Common myeloid progenitor, CD34-positive (primary cell): ENCODE results near the gene TELO2.

Source experiments
- CTCF ChIA-PET: fragments of 350-600 bp; sonication (Branson Sonifier 250); formaldehyde crosslinking; loops from one replicate; lab custom pipeline; 2021; ENCODE audit warnings: antibody characterized with exemption; lab: Charles Lee
- POLR2A ChIA-PET: fragments of 350-600 bp; sonication (Branson Sonifier 250); formaldehyde crosslinking; loops from one replicate; lab custom pipeline; 2021; ENCODE audit warnings: antibody characterized with exemption; lab: Charles Lee
- DNase-seq, 3 donors: peaks; one replicate each; pipeline versions ENCODE4 v3.0.0 to v3.0.0-alpha.2; 2013
- H3K27ac ChIP-seq, 2 experiments: 1 replicate in 1 of 2; 2 replicates in 1 of 2; pipeline ENCODE4 v1.7.0; 2013; ENCODE audit warnings: inconsistent platforms in 2 of 2, low read length in 2 of 2, mild to moderate bottlenecking in 2 of 2, low read depth in 1 of 2, moderate library complexity in 1 of 2; ENCODE audit not compliant: severe bottlenecking in 2 of 2, insufficient read depth in 1 of 2, poor library complexity in 1 of 2
- H3K27me3 ChIP-seq, 5 experiments: replicated peaks in 2 of 5; 1 replicate in 3 of 5; 2 replicates in 2 of 5; pipeline versions ENCODE4 v1.6.1 to v1.7.0; 2013; ENCODE audit warnings: low read length in 4 of 5, mild to moderate bottlenecking in 2 of 5, moderate library complexity in 2 of 5, inconsistent platforms in 1 of 5; ENCODE audit not compliant: insufficient read depth in 5 of 5, control insufficient read depth in 4 of 5
- H3K36me3 ChIP-seq, 4 experiments: 1 replicate in 2 of 4; 2 replicates in 2 of 4; pipeline versions ENCODE4 v1.6.1 to v1.7.0; 2013; ENCODE audit warnings: low read length in 3 of 4, control low read depth in 1 of 4, mild to moderate bottlenecking in 1 of 4; ENCODE audit not compliant: control insufficient read depth in 4 of 4, insufficient read depth in 4 of 4
- H3K4me1 ChIP-seq, 4 experiments: 1 replicate in 3 of 4; 2 replicates in 1 of 4; pipeline versions ENCODE4 v1.6.1 to v1.7.1; 2013; ENCODE audit warnings: low read length in 3 of 4, mild to moderate bottlenecking in 3 of 4, control low read depth in 1 of 4, inconsistent platforms in 1 of 4, moderate library complexity in 1 of 4; ENCODE audit not compliant: control insufficient read depth in 4 of 4, insufficient read depth in 4 of 4; ENCODE audit errors: control extremely low read depth in 1 of 4
- H3K4me3 ChIP-seq, 7 experiments: 1 replicate in 4 of 7; 2 replicates in 3 of 7; pipeline versions ENCODE4 v1.5.1 to v1.7.0; 2013; ENCODE audit warnings: mild to moderate bottlenecking in 7 of 7, low read length in 6 of 7, moderate library complexity in 6 of 7, inconsistent platforms in 2 of 7, low read depth in 2 of 7, control low read depth in 1 of 7; ENCODE audit not compliant: insufficient read depth in 4 of 7, control insufficient read depth in 1 of 7; ENCODE audit errors: extremely low read depth in 1 of 7
- H3K9me3 ChIP-seq, 5 experiments: 1 replicate in 4 of 5; 2 replicates in 1 of 5; pipeline versions ENCODE4 v1.6.1 to v1.7.1; 2013; ENCODE audit warnings: low read length in 4 of 5, mild to moderate bottlenecking in 2 of 5, inconsistent platforms in 1 of 5, low read depth in 1 of 5, moderate library complexity in 1 of 5; ENCODE audit not compliant: control insufficient read depth in 4 of 5, insufficient read depth in 2 of 5; ENCODE audit errors: control extremely low read depth in 1 of 5
- WGBS: methylation state at CpG from one replicate; pipeline ENCODE4 v1.1.5; 2013; ENCODE audit not compliant: insufficient coverage; 5-methylcytosine and 5-hydroxymethylcytosine counted together

Gene TELO2

DNA sequence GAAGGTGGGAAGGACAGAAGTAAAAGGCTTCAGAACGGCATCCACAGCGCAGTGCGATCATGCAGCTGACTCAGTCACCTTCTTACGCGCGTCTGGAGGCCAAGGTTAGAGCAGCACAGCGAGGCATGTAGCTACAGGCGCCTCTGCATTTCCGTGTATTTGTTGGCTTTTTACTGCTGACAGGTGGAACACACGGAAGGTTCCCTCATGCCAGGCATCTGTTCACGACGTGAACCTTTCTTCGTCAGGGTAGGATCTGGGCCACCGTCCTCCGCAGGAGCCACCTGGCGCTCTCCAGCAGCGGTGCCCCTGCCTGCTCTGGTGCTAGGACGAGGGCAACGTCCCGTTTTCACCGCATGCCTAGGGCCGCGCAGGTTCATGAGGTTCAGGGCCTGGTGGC is 55.6 kb downstream of the TELO2 start:
- Histone ChIP-seq H3K4me3 (peak overlapping the region in 1 of 7 experiments; percentile 51), H3K36me3 (peaks cover 0 to 26% (median 13%) of the 10 kb centered on the region in 4 experiments), H3K27ac (peak overlapping the region in 1 of 2 experiments; percentile 63), H3K4me1 (peaks cover 0 to 51% (median 34%) of the 10 kb centered on the region in 4 experiments), H3K27me3 (no peaks in the 10 kb centered on the region), H3K9me3 (no peaks in the 10 kb centered on the region)
- no peak for DNase-seq
- ChIA-PET POLR2A (no interaction called here), CTCF (no interaction called here)
- 95% methylated on average over 23 of the region's 23 CpGs for WGBS

DNA sequence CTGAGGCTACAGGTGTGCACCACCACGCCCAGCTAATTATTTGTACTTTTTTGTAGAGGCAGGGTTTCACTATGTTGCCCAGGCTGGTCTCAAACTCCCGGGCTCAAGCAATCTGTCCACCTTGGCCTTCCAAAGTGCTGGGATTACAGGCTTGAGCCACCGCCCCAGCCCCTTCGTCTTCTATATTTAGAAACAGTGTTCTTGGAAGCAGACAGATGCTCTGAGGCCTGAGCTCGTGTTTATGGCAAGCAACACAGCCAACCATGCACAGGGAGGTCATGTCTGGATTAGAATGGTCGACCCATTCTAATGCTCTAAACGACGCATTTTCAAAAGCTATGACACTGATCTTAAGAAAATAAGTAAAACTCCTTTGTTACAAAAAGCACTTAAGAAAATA is 56.9 kb downstream of the TELO2 start:
- POLR2A ChIA-PET, result no interaction called here
- Histone ChIP-seq H3K27ac (no peak overlapping the region), H3K4me1 (peaks cover 0 to 41% (median 24%) of the 10 kb centered on the region in 4 experiments), H3K27me3 (no peaks in the 10 kb centered on the region), H3K36me3 (peaks cover 3 to 36% (median 20%) of the 10 kb centered on the region in 4 experiments), H3K4me3 (no peak overlapping the region), H3K9me3 (no peaks in the 10 kb centered on the region)
- no peak for DNase-seq
- WGBS, result 93% methylated on average over 5 of the region's 8 CpGs
- CTCF ChIA-PET, result no interaction called here

DNA sequence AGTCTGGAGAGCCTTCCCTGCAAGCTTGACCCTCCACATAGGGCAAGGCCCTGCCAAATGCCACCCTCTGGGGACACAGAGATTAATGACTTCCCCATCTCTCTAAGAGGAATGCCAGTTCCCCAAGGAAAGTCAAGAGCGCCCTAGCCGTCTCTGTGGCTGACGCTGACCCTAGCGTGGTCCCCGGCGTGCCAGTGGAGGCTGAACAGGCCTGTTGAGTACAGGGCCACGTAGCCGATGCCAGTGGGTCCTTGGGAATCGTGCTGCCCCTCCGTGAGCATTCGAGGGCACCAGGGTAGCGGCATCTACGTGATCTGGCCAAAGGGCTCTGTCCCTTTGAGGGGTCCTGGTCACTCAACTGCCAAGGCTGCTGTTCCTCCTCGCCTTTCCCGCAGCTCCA is 57.5 kb downstream of the TELO2 start:
- H3K36me3 ChIP-seq, result peaks cover 5 to 43% (median 21%) of the 10 kb centered on the region in 4 experiments
- no peak overlapping the region for H3K27ac ChIP-seq
- CTCF ChIA-PET, result interaction anchor here (1.4 kb wide), 1 partner anchor 13 kb away, joined by 3 read pairs; no protein-coding TSS in a partner anchor
- POLR2A ChIA-PET, result no interaction called here
- WGBS, result 97% methylated on average over 15 of the region's 15 CpGs
- H3K4me3 ChIP-seq, result no peak overlapping the region
- H3K4me1 ChIP-seq, result peaks cover 0 to 34% (median 18%) of the 10 kb centered on the region in 4 experiments
- DNase-seq, result no peak
- H3K9me3 ChIP-seq, result no peaks in the 10 kb centered on the region
- no peaks in the 10 kb centered on the region for H3K27me3 ChIP-seq

DNA sequence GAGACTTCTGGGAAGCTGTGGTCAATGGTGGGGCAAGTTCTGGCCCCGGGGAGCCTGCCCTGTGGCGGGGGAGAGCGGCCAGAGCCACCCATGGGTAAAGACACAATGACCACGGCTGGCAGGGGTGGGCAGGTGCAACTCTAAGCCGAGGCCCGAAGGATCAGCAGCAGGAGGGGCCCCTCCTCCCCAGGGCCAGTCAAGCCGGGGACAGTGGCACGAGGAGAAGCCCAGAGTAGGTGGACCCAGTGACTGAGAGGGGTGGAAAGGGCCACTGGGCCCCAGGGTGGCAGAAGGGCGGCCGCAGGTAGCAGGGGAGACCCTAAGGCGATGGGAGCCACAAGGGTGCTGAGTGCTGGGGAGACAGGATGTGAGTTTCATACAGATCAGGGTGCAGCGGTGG is 58.0 kb downstream of the TELO2 start:
- WGBS, result 97% methylated on average over 10 of the region's 12 CpGs
- ChIA-PET CTCF (interaction anchor here (1.4 kb wide), 1 partner anchor 13 kb away, joined by 3 read pairs; no protein-coding TSS in a partner anchor), POLR2A (no interaction called here)
- H3K9me3 ChIP-seq, result no peaks in the 10 kb centered on the region
- no peak for DNase-seq
- peaks cover 0 to 30% (median 13%) of the 10 kb centered on the region in 4 experiments for H3K4me1 ChIP-seq
- no peak overlapping the region for H3K27ac ChIP-seq
- peaks cover 5 to 46% (median 23%) of the 10 kb centered on the region in 4 experiments for H3K36me3 ChIP-seq
- H3K27me3 ChIP-seq, result no peaks in the 10 kb centered on the region
- no peak overlapping the region for H3K4me3 ChIP-seq

DNA sequence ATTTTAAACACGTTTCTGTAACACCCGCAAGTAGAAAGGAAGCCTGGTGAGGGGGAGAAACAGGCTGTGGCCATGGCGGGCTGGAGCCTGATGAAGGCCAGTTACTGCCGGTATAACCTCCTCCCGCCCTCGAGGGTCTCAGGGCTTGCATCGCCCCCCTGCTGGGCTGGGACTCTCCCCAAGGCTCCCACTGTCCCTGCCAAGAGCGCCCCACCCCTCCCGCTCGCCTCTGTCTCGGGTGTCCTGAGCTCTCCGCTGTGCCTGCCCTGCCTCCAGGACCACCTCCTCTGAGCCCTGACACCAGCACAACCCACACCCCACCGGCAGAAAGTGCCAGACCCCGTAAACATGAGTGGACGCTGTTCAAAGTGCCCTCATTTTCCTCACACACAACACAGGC is 59.0 kb downstream of the TELO2 start:
- Histone ChIP-seq H3K4me1 (peaks cover 0 to 20% (median 8%) of the 10 kb centered on the region in 4 experiments), H3K4me3 (no peak overlapping the region), H3K27me3 (no peaks in the 10 kb centered on the region), H3K36me3 (peaks cover 5 to 54% (median 26%) of the 10 kb centered on the region in 4 experiments), H3K9me3 (no peaks in the 10 kb centered on the region), H3K27ac (no peak overlapping the region)
- CTCF ChIA-PET, result interaction anchor here (0.6 to 1.4 kb wide), 2 partner anchors 14 to 192 kb away, joined by 3 read pairs; no protein-coding TSS in a partner anchor
- WGBS, result 95% methylated on average over 10 of the region's 15 CpGs
- no peak for DNase-seq
- POLR2A ChIA-PET, result no interaction called here

DNA sequence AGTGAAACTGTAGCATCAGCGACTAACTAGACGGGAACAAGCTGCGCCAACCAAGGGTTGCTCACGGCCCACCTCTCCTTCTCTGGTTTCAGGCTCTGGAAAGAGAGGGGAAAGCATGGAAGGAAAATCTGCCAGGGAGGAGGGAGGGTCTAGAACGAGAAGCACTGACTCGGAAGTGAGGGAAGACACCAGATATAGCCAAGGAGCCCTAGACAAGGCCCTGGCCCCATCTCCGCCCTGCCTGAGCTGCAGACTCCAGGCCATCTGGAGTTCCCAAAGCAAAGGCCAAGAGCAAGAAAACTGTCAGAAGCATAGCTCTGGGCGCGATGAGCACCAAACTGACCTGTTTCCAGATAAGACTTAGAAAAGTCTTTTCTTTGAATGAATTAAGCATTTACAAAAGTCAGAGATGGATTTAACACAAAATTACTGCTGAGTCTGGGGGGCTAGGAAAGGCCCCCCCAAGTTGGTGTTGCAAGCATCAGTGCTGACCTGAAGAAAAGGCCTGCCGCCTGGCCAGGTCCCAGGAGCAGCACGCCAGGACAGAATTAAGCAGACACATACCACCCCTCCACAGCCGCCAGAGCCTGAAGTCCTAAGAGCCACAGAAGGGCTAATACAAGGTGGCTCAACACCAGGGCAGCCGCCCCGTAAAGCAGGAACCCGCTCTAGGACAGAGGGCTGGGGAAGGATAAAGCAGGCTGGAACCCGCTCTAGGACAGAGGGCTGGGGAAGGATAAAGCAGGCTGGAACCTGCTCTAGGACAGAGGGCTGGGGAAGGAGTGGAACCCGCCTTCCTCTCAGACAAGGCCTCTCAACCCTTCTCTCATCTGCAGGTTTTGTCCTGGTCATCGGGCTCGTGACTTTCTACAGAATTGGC is 61.0 kb downstream of the TELO2 start:
- POLR2A ChIA-PET, result no interaction called here
- WGBS, result 96% methylated on average over 16 of the region's 19 CpGs
- H3K36me3 ChIP-seq, result peaks cover 12 to 73% (median 35%) of the 10 kb centered on the region in 4 experiments
- no peaks in the 10 kb centered on the region for H3K27me3 ChIP-seq
- DNase-seq, result no peak
- H3K4me1 ChIP-seq, result peaks cover 0 to 2% (median under 1%) of the 10 kb centered on the region in 4 experiments
- no peaks in the 10 kb centered on the region for H3K9me3 ChIP-seq
- CTCF ChIA-PET, result no interaction called here
- no peak overlapping the region for H3K27ac ChIP-seq
- H3K4me3 ChIP-seq, result no peak overlapping the region
